SW480 (cell line): Measurements from ENCODE around the gene ATP9A.
"Not testable (repeated sequence)": the region's sequence is repeated elsewhere in the genome, so short reads cannot be mapped to it uniquely, and the experiment has no call there.

Experiments
- DNase-seq: peaks from one replicate; pipeline ENCODE4 v3.0.0-alpha.2; 2016; ENCODE audit warnings: low spot score

The ATP9A gene

GRCh38 chr20:51791626-51792025 is 23.4 kb upstream of the ATP9A start:
- DNase-seq, result no peak

DNA sequence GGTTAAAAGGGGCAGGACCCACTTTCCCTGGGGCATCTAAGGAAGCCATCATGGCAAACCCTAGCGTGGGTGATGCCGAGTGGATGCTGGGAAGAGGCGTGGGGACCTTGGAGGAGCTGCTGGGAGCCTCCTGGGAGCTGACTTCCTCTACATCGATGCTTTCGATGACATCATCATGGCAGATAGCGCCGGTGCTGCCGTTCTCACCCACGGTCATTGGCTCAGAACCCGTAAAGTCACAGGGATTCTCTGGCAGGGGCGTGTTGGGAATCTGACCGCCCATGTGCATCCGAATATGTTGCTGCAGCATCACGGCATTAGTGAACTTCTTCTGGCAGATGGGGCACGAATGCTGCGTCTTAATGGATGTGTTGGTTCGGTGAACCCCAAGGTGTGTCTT is 22.1 kb upstream of the ATP9A start:
- DNase-seq, result no peak

DNA sequence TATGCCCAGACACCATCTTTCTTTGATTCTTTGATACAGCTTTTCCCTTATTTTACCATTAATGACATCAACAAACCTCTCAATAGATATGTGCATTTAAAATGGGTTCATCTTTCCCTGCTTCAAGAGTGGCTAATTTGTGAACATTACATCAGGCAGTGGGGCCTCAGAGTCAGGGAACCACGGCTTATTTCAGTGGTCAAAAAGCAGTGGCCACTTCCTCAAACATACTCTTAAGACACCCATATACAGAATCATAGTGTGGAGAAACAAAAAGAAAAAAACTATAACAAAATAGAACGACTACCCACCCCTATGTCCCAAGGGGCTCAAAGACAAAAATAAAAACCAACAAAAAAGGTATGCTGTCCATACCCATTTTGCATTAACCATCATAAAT is 21.2 kb upstream of the ATP9A start:
- DNase-seq, result no peak

GRCh38 chr20:51788822-51789221 is 20.6 kb upstream of the ATP9A start:
- no peak for DNase-seq

DNA sequence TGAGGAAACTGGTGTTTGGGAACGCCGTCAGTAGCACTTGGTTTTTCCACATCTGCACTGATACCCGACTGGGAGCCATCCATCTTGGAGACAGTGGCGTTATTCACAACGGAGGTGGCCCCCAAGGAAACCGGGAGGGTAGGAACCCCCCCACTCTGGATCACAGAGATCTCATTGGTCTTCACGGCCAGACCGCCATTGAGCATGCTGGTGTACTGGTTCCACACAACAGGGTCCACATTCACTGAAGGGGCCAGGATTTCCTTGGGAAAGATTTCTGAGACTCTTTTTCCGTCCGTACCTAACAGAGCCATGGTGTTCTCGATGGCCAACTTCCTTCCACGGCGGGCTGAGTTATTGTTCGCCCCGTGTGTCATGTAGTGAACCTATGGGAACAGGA is 16.1 kb upstream of the ATP9A start:
- no peak for DNase-seq

DNA sequence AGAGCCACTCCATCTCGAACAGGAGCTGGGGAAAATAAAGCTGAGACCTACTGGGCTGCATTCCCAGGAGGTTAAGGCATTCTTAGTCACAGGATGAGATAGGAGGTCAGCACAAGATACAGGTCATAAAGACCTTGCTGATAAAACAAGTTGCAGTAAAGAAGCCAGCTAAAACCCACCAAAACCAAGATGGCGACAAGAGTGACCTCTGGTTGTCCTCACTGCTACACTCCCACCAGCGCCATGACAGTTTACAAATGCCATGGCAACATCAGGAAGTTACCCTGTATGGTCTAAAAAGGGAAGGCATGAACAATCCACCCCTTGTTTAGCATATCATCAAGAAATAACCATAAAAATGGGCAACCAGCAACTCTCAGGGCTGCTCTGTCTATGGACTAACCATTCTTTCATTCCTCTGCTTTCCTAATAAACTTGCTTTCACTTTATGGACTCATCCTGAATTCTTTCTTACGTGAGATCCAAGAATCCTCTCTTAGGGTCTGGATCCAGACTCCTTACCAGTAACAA is 10.1 kb upstream of the ATP9A start:
- DNase-seq, result not testable (repeated sequence)

DNA sequence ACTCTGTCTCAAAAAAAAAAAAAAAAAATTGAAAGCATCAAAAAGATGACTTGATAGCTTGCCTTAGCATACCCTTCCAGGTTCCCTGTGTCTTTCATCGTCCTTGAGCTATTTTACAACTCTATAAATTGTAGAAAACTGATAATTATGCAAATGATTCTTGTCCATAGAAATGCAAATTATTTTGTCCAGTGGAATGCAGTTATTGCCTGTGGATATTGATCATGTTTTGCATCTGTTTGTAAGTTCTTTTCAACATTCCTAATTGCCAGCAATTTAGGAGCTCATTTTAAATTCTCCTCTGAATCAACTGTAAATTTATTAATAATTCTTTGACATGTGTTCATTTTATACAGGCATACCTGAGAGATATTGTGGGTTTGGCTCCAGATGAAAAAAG is 7.1 kb upstream of the ATP9A start:
- DNase-seq, result no peak

GRCh38 chr20:51772236-51772635 is 4.0 kb upstream of the ATP9A start:
- no peak for DNase-seq

- DNase-seq, result no peak
Observed at GRCh38 chr20:51769976-51770615, 1.9 kb upstream of the ATP9A start.

GRCh38 chr20:51768759-51769517 is 748 bp upstream of the ATP9A start:
- DNase-seq, result peak; percentile 66

- DNase-seq, result peak; percentile 98
Observed at GRCh38 chr20:51766994-51767866, 960 bp downstream of the ATP9A start.

- not testable (repeated sequence) for DNase-seq
Observed at GRCh38 chr20:51765381-51765780, 2.8 kb downstream of the ATP9A start.

DNA sequence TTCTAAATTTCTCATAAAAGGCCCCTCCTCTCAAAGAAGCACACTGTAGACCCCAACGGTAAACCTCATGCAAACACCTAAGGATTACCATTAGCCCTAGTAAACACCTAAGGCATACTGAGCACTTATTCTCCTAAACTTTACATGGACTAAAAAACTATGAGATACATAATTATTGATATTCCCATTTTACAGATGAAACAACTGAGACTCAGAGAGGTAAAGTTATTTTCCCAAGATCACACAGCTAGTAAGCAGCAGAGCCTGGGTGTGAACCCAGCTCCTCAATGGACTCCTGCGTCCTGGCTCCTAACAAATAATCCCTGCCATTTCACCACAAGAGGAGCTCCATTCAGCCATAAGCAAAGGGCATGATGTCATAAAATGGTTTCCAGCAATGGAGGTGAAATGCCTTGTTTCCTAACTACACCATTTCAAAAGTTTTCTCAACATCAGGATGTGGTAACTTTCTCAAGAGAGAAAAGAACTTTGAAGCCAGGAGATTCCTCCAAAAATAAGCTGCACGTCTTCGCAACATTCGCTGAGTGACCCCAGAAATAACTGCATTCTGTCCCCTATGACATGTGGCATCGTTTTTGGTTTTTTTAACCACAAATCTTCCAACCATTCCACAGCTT is 4.1 kb downstream of the ATP9A start:
- peak; percentile 76 for DNase-seq

GRCh38 chr20:51760905-51761546 is 7.2 kb downstream of the ATP9A start:
- peak; percentile 100 for DNase-seq

DNA sequence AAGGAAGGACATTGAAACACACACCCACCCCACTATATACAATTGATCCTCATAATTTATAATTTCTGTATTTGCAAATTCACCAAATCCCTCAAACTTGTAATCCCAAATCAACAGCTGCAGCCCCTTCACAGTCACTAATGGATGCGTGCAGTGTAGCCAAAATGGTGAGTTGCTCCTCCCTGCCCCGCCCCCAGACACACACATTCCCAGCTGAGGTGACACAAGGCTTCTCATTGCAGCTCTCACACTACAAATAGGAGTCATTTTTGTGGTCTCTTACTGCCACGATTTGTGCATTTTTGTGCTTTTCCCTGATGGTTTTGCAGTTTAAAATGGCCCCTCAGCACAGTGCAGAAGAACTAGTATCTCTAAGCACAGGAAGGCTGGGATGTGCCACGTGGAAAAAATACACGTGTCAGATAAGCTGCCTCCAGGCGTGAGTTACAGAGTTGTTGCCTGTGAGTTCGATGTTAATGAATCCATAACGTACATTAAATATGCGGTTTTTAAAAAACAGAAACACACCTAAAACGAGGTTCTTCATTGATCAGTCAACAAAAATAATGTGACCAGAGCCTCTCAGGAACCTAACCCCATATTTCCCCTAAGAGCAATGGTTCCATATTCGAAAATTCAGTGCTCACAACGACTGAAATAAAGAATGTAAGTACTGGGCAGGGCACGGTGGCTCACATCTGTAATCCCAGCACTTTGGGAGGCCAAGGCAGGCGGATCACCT is 8.2 kb downstream of the ATP9A start:
- peak; percentile 79 for DNase-seq

DNA sequence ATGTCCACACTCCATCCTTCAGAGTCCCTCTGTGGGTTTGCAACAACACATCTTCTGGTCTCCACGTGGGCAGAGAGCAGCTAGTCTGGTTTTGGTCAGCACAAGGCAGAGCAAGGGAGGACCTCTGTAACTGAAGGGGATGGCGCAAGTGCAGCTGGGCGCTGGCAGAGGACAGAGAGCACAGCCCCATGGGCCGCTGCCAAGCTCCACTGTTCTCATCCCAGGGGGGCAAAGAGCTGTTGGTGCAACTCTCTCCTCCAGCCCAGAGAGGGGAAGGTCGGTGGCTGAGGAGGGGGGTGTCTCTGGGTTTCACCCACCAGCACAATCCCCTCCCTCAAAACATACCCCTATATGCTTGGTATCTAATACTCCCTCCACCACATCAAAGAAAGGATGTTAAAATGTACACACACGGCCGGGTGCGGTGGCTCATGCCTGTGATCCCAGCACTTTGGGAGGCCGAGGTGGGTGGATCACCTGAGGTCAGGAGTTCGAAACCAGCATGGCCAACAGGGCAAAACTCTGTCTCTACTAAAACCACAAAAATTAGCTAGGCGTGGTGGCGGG is 9.1 kb downstream of the ATP9A start:
- DNase-seq, result peak; percentile 77

- no peak for DNase-seq
Observed at GRCh38 chr20:51757226-51757625, 11.0 kb downstream of the ATP9A start.

GRCh38 chr20:51756653-51757052 is 11.5 kb downstream of the ATP9A start:
- DNase-seq, result no peak

- DNase-seq, result not testable (repeated sequence)
Observed at GRCh38 chr20:51753220-51753619, 15.0 kb downstream of the ATP9A start.

DNA sequence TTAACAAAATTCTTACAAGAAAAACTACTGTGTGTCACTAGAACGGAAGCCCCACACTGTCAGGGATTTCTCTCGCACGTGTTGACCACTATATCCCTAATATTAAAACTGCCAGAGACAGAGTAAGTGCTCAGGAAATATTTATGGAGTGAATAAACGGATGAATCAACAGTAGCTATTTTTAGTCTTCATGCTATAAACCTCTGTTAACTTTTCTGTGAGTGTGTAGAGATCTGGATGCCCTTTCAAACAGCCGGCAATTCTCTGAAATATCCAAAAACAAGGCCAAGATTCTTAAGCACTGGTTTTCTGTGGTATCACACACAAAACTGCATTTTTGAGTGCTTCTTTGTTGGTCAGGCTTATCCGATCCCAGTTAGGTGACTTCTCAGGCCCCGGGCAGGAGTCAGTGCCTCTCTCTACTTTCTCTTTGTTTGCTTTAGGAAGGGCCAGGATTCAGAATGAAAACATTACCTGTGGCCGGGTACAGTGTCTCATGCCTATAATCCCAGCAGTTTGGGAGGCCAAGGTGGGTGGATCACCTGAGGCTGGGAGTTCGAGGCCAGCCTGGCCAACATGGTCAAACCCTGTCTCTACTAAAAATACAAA is 15.7 kb downstream of the ATP9A start:
- DNase-seq, result peak; percentile 82
